ENCODE measurements around the gene TMEM91.
"Not testable (repeated sequence)": the region's sequence is repeated elsewhere in the genome, so short reads cannot be mapped to it uniquely, and the experiment has no call there.

Gene TMEM91

DNA sequence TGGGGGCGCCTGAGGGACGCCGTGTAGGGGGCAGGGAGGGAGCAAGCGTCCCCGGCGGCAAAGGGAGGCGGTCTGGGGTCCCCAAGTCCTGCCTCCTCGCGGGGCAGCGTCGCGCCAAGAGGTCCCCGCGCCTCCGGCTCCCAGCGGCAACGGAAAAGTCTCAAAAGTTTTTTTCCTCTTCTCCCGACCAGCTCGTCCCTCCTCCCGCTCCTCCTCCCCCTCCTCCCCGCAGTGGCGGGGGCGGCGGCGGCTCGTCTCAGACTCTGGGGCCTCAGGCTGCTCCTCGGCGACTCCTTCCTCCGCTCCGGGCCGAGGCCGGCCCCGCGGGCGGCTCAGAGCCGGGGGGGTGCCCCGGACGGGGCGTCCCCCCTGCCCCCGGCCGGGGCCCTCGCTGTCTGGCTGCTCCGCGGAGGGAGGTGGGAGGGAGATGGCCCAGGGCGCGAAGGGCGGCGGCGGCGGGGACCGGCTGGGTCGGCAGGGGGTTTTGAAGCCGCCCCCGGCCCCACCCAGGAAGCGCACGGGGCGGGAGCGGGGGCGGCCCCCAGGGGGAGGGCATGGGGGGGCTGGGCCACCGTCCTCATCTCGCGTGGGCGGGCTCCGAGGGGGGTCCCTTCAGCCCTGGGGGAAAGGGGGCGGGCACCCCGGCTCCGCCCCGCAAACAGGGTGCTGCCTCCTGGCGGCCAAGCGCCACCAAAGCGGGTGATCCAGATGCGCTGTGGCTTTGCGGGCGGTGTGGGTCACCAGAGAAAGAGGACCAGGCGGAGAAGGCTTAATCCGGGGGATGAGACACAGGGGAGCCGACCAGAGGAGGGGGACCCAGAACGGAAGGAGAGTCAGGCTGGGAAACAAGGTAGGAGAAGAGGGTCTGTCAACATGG, 22.6 kb upstream of the TMEM91 start, which contains the start of gene TGFB1:
TSS of gene TGFB1 (minus strand) at position 457 of the 877 bp plus-strand sequence. CDS start 878 bp downstream, outside the sequence.
- no peak for DNase-seq (ENCODE audit: low read depth, low spot score)

- no peak for DNase-seq (ENCODE audit: low read depth, low spot score)
Observed at GRCh38 chr19:41354343-41354953, 21.9 kb upstream of the TMEM91 start.

- no peak for DNase-seq (ENCODE audit: low read depth, low spot score)
Observed at GRCh38 chr19:41355035-41355434, 21.3 kb upstream of the TMEM91 start.

DNA sequence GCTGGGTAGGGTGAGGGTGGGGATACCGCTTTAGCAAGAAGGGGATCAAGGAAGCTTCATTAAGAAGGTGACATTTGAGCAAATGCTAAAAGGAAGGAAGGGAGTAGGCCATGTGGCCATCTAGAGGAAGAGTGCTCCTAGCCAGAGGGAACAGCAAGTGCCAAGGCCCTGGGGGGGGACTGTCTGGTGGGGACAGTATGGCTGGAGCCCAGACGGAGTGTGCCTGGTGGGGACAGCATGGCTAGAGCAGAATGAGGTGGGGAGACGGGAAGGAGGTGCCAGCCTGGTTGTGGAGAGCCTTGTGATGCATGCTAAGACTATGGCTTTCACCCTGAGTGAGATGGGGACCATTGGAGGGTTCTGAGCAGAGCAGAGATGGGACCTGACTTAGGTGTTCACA, 20.5 kb upstream of the TMEM91 start:
- no peak for DNase-seq (ENCODE audit: low read depth, low spot score)

DNA sequence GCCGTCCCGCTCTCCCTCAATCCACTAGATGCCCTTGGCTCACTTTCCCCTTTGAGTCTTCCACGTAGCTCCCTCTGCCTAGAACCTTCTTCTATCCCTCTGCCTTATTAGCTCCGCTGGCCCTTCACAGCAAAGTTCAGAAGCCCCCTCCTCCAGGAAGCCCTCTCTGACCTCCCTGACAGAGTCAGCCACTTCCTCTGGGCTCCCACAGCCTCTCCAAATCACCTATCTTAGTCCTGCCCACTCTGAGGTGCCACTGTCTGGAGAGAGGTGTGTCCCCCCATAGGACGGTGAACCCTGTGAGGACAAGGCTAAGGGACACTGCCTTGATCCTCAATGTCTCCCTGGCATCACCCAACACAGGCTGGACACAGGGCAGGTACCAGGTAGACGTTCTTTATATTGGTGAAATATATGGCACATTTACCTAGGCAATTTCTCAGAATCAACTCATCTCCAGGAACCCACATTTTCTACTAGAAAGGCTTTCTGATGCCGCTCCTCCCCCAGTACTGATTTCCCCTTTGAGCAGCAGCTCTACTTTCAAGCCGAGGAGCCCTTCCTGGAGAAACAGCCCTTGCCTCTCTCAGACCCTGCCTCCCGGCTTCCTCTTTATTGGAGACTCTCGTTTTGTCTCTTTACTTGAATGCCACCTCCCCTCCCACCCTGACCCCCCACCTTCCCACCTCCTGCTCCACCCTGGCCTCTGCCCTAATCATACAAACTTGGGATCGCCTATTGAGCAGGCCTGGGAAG, 19.2 kb upstream of the TMEM91 start:
- no peak for DNase-seq (ENCODE audit: low read depth, low spot score)

- DNase-seq (ENCODE audit: low read depth, low spot score) = no peak
Observed at GRCh38 chr19:41357746-41358145, 18.6 kb upstream of the TMEM91 start.

DNA sequence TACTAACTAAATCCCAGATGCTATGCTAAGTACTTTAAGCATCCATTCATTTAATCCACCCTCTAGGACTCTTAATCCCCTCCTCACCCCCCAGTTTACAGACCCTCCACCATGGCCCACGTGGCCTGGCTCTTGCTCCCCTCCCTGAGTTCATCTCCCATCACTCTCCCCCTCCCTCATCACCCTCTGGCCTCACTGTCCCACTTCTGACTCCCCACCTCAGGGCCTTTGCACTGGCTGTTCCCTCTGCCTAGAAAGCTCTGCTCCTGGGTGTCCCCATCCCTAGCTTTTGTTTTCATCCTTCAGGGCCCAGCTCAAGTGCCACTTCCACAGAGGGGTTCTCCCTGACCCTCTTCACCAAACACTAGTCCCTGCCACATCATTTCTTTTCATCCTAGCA, 16.6 kb upstream of the TMEM91 start:
- DNase-seq (ENCODE audit: low read depth, low spot score) = no peak

DNA sequence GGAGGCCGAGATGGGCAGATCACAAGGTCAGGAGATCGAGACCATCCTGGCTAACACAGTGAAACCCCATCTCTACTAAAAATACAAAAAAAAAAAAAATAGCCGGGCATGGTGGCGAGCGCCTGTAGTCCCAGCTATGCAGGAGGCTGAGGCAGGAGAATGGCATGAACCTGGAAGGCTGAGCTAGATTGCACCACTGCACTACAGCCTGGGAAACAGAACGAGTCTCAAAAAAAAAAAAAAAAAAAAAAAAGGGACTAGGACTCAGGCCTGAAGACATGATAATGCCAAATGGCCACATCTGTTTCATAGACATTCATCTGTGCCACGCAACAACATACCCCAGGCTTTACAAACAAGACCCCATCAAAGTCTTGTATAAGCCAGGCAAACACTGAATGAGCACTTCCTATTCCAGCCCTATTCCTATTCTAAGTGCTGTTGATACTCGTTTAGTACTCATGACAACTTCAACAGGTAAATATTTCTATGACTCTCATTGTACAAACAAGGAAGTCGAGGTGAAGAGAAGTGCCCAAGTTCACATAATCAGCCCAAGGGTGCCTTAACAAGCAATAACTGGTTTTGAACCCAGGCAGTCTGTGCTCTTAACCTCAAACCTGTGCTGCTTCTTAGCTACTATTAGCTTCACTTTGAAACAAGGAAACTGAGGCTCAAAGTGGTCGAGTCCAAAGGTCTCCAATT, 14.0 kb upstream of the TMEM91 start:
- no peak for DNase-seq (ENCODE audit: low read depth, low spot score)

DNA sequence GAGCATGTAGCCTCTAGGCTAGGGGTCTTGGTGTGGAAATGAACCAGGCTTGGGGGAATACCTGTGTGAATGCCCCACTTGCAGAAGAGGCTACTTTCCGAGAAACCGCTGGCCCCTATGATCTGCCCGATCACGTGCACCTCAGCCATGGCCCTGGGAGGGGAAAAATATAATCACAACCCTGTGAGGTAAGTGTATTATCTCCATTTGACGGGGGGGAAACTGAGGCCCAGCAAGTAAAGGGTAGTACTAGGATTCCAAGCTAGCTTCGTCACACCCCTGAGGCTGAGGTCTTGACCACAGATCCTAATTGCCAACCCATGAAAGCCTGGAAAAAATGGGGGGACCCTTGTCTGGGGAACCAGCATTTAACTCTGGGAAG, 13.0 kb upstream of the TMEM91 start:
- no peak for DNase-seq (ENCODE audit: low read depth, low spot score)

DNA sequence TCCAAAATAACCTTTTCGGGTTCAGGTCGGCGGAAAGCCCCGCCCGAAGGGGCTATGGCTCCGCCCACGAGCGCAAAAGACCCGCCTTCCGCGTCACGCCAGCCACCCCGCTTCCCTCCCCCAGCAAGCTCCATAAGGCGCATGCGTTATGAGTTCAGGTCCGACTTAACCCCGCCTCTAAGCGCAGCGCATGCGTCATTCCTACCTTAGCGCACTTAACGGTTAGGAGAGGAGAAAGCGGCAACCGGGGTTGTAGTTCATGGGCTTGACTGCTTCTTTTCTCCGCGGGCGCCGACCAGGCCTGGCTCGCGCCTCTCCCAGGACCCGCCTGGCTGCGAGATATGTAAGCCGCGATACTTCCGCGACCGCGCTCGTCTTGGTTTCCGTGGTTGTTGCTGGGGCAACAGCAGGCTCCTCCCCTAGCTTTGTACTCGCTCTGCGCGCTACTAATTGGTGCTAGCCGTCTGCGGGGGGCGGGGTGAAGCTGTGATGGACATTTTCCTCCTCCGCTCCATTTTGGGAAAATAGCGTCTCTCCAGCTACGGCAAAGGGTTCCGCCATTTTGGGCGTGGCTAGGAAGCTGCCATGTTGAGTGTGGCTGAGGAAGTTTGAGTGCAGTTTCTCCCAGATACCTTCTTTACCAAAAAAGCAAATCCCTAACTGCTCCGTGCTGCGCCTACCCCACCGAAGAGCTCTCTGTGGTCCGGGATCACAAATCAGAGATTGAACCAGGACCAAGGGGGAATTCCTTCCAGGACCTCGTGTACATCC, 12.4 kb upstream of the TMEM91 start, which contains the start of gene B9D2:
TSS of gene B9D2 (minus strand) at position 397 of the 771 bp plus-strand sequence. CDS start 630 bp downstream, outside the sequence.
- DNase-seq (ENCODE audit: low read depth, low spot score) = peak; percentile 94

DNA sequence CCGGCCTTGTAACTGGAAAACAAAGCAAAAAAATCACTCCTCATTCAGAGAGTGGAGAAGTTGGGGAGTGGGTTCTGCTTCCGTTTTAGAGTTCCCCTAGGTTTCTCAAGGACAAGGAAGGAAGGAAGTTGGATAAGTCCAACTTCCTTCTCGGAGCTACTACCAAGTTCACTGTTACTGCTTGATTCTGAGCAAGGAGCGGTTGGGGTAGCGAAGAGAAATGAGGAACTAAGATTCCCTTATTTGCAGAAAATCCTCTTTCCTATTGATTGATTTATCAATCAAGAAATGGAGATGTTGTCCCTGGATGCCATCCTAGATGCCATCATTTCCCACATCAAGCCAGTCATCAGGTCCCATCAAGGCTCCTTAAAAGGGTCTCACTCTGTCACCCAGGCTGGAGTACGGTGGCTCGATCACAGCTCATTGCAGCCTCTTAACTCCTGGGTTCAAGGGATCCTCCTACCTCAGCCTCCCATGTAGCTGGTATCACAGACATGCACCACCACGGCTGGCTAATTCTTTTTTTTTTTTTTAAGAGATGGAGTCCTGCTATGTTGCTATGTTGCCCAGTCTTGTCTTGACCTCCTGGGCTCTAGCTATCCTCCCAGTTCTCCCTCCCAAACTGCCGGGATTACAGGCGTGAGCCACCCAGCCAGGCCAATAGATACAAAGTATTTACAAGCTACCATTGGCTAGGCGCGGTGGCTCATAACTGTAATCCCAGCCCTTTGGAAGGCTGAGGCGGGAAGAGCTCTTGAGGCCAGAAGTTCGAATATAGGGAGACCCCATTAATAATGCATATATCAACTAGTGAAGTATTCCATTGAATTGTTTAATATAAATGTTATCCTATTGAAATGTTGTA, 11.6 kb upstream of the TMEM91 start:
- no peak for DNase-seq (ENCODE audit: low read depth, low spot score)

GRCh38 chr19:41366089-41366488, 10.2 kb upstream of the TMEM91 start:
- DNase-seq (ENCODE audit: low read depth, low spot score) = no peak

DNA sequence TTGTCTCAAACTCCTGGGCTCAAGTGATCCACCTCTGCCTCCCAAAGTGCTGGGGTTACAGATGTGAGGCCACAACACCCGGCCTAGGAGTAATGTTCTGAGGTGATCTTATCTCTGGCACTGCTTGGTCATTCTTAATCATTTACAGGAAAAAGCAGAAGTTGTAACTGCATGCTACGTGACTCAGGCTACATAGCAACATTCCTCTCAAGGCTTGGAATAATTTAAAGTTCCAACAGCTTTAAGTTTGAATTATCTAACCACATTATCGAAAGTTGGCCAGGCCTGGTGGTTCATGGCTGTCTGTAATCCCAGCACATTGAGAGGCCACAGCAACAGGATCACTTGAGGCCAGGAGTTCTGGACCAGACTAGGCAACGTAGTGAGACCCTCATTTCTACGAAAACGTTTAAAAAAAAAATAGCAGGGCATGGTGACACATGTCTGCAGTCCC, 8.5 kb upstream of the TMEM91 start:
- no peak for DNase-seq (ENCODE audit: low read depth, low spot score)

DNA sequence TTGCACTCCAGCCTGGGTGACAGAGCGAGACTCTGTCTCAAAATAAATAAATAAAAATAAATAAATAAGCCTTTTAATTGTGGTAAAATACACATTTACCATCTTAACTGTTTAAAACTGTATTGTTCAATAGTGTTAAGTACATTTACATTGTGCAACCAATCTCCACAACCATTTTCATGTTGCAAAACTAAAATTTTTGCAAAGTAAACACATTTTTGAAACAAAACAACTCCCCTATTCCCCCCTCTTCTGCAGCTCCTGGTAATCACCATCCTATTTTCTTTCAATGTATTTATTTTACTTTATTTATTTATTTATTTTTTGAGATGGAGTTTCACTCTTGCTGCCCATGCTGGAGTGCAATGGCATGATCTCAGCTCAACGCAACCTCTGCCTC, 6.6 kb upstream of the TMEM91 start:
- no peak for DNase-seq (ENCODE audit: low read depth, low spot score)

DNA sequence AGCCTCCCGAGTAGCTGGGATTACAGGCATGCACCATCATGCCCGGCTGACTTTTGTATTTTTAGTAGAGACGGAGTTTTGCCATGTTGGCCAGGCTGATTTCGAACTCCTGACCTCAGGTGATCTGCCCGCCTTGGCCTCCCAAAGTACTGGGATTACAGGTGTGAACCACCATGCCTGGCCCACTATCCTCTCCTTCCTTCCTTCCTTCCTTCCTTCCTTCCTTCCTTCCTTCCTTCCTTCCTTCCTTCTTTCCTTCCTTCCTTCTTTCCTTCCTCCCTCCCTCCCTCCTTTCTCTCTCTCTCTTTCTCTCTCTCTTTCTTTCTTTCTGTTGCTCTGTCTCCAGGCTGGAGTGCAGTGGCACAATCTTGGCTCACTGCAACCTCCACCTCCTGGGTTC, 5.2 kb upstream of the TMEM91 start:
- not testable (repeated sequence) for DNase-seq (ENCODE audit: low read depth, low spot score)

DNA sequence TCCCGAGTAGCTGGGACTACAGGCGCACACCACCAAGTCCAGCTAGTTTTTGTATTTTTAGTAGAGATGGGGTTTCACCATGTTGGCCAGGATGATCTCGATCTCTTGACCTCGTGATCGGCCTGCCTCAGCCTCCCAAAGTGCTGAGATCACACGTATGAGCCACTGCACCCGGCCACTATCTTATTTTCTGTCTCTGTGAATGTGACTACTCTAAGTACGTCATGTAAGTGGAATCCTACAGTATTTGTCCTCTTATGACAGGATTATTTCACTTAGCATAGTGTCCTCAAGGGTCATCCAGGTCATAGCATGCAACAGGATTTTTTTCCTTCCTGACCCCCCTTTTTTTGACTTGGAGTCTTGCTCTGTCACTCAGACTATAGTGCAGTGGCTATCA, 4.8 kb upstream of the TMEM91 start:
- no peak for DNase-seq (ENCODE audit: low read depth, low spot score)

GRCh38 chr19:41372501-41372900, 3.8 kb upstream of the TMEM91 start:
- DNase-seq (ENCODE audit: low read depth, low spot score) = no peak

DNA sequence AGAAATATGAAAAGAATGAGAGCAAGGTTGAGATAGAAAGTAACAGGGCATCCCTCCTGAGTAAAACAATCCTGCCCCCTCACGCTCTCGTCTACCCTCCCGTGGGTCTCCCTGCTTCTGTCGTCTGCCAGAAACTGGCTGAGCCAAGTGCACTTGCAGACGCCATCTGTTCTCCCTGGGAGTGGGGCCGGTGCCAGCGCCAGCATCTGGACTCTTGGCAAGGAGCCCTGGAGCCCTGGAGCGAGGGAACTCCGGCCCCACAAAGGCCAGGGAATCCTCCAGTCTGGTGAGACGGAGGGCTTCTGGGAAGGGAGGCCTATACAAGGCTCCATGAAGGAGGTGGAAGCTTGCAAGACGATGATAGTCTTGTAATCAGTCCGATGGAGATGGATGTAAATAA, 2.3 kb upstream of the TMEM91 start:
- peak; percentile 95 for DNase-seq (ENCODE audit: low read depth, low spot score)

DNA sequence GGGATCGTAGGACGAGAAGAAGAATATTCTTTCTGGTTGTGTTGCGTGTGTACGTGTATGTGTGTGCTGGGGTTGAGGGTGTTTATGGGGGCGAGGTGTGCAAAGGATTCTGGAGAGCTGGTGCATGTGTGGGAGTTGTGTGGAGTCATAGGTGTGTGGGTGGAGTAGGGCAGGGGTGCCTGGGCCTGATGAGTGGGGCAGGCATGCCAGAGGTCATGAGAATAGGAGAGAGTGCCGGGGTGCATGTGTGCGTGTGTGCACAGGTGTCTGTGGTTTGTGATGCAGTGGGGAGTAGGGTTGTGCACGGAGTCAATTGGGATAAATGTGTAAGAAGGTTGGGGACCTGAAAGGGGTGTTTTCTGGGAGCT, 649 bp downstream of the TMEM91 start:
- no peak for DNase-seq (ENCODE audit: low read depth, low spot score)
